ENCODE measurements around the gene CUBN. TPM values are rescaled to one million over a fixed set of nuclear protein-coding genes. Genes with fewer than 3 reads are reported as not detected.

The CUBN gene
- total RNA-seq, 1 donor from 2014 or later: 1.3 TPM

GRCh38 chr10:17003151-17003550 is 126.5 kb downstream of the CUBN start:
- TF ChIP-seq, protein P1, sequence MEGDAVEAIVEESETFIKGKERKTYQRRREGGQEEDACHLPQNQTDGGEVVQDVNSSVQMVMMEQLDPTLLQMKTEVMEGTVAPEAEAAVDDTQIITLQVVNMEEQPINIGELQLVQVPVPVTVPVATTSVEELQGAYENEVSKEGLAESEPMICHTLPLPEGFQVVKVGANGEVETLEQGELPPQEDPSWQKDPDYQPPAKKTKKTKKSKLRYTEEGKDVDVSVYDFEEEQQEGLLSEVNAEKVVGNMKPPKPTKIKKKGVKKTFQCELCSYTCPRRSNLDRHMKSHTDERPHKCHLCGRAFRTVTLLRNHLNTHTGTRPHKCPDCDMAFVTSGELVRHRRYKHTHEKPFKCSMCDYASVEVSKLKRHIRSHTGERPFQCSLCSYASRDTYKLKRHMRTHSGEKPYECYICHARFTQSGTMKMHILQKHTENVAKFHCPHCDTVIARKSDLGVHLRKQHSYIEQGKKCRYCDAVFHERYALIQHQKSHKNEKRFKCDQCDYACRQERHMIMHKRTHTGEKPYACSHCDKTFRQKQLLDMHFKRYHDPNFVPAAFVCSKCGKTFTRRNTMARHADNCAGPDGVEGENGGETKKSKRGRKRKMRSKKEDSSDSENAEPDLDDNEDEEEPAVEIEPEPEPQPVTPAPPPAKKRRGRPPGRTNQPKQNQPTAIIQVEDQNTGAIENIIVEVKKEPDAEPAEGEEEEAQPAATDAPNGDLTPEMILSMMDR (IDR thresholded peaks at IDR 0.05): no peak
- Histone ChIP-seq H3K36me3 (no peaks in the 10 kb centered on the region), H3K27ac (peak overlapping the region; percentile 78), H3K9me3 (no peaks in the 10 kb centered on the region), H3K4me3 (no peak overlapping the region), H3K27me3 (no peaks in the 10 kb centered on the region), H3K4me1 (peaks cover 34% of the 10 kb centered on the region)
- intact Hi-C loops (cut with DNase I): no loop called here
- ATAC-seq (no peak), DNase-seq (no peak)

DNA sequence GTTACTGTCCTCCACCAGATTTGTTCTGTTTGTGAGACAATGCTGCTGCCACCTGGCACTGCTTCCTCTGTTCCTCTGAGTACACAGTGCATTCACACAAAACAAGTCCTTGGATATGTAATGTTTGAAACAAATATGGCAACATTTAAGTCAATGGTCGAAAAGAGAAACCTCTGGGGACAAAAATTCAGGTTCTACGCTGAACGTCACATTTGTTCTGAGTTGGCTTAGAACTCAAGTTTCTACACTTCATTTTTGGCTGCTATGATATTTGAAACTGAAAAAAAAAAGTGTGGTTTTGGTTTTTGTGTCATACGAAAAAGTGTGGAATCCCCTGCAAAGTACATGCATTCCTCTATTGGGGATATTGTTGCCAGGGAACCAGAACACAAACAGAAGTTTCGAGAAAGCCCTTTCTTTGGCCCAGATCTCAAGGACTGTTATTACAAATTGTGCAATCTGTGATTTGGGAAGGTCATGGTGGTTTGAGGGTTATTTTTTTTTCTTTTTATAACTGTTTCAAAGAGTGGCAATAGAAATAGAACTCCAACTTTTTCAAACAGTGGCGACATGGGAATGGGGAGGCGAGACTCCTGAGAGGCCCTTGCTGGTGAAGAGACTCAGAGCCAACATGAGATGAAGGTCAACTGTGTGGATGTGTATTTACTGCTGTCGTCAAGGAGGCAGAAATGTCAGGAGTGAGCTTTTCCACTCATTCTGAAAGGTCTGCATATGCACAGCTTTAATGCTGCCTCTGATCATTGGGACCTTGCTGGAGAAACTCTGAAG is 127.5 kb downstream of the CUBN start:
- intact Hi-C loops (cut with DNase I): no loop called here
- TF ChIP-seq, protein P1 (IDR thresholded peaks at IDR 0.05): no peak
- Histone ChIP-seq H3K9me3 (no peaks in the 10 kb centered on the region), H3K27ac (peak overlapping the region; percentile 78), H3K4me3 (no peak overlapping the region), H3K27me3 (no peaks in the 10 kb centered on the region), H3K4me1 (peaks cover 27% of the 10 kb centered on the region), H3K36me3 (no peaks in the 10 kb centered on the region)
- DNase-seq: no peak
- peak; percentile 54 for ATAC-seq

- peak overlapping the region; percentile 78 for H3K27ac ChIP-seq
- intact Hi-C loops (cut with DNase I): no loop called here
Observed at GRCh38 chr10:17001297-17001744, 128.3 kb downstream of the CUBN start.

DNA sequence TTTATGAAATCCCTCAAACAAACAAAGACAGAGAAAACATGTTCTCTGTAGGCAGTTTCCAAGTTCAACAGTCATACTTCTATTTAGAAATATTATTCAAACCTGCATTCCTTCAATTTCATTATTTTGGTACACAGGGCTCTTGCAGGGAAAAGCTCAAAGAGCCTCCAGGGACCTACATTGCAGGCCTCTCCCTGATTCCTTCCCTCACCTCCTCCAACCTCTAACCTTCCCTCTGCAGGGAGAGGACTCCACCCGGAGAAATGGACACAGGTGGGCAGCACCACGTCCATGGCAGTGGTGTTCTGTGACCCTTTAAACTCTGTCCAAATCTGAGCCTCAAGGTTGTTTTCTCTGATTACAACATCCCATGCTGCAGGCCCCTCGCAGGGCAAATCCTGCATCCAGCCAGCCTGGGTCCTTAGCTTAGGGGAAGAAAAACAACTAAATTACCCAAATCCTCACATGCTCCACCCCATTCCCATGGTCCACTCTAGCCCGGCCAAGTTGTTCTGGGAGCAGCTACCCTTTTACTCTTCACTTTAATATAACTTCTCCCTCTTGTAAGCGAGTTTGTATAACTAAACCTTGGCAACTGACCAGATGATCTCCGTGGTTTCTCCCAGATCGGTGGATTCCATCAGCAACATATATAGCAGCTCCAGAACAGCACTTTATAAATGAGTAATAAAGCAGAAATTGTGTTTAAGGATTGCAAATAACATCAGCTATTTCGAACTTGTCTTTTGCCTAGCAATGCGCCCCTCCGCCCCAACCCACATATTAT is 129.8 kb downstream of the CUBN start:
- H3K27me3 ChIP-seq: no peaks in the 10 kb centered on the region
- no peaks in the 10 kb centered on the region for H3K9me3 ChIP-seq
- H3K4me3 ChIP-seq: no peak overlapping the region
- TF ChIP-seq, protein P1 (IDR thresholded peaks at IDR 0.05): no peak
- DNase-seq: no peak
- H3K36me3 ChIP-seq: no peaks in the 10 kb centered on the region
- intact Hi-C loops (cut with DNase I): no loop called here
- H3K27ac ChIP-seq: no peak overlapping the region
- H3K4me1 ChIP-seq: peaks cover 33% of the 10 kb centered on the region
- no peak for ATAC-seq

More at GRCh38 chr10:17001297-17001744, 128.3 kb downstream of the CUBN start:
- Histone ChIP-seq H3K36me3 (no peaks in the 10 kb centered on the region), H3K4me1 (peaks cover 22% of the 10 kb centered on the region), H3K4me3 (no peak overlapping the region), H3K27me3 (no peaks in the 10 kb centered on the region), H3K9me3 (no peaks in the 10 kb centered on the region)
- DNase-seq: no peak
- TF ChIP-seq, protein P1 (IDR thresholded peaks at IDR 0.05): no peak
- ATAC-seq: no peak

GRCh38 chr10:16996530-16996964 is 133.1 kb downstream of the CUBN start:
- TF ChIP-seq, protein P1 (IDR thresholded peaks at IDR 0.05): no peak
- H3K9me3 ChIP-seq: no peaks in the 10 kb centered on the region
- no peak for DNase-seq
- intact Hi-C loops (cut with DNase I): no loop called here
- peak overlapping the region; percentile 58 for H3K27ac ChIP-seq
- H3K27me3 ChIP-seq: no peaks in the 10 kb centered on the region
- H3K4me1 ChIP-seq: peaks cover 15% of the 10 kb centered on the region
- no peak overlapping the region for H3K4me3 ChIP-seq
- H3K36me3 ChIP-seq: no peaks in the 10 kb centered on the region
- ATAC-seq: no peak

Data from upper lobe of right lung (tissue), 1 donor.